ENCODE results near the gene HLCS.

DNA sequence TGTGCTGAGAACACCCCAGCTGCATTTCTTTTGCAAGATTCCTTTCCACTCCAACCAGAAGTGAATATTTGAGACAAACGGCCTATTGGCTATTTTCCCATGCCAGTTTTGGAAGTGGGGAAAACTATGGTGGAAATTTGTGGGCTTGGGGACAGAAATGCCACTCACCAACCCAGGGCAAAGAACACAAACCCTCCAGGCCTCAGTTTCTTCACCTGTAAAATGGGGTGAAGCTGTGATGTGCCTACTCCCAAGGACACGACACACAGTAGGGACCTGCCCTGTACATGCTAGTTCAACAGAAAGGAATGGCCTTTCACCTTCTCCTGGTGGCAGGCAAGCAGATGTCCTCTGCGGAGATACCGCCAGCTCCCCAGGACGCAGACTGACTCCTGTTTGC is 221.0 kb downstream of the HLCS start:
- TF ChIP-seq CTCF (IDR thresholded peaks at IDR 0.05), result no peak
- TF ChIP-seq EZH2 (IDR thresholded peaks at IDR 0.05), result no peak
